ENCODE data around the gene SPRYD7.

DNA sequence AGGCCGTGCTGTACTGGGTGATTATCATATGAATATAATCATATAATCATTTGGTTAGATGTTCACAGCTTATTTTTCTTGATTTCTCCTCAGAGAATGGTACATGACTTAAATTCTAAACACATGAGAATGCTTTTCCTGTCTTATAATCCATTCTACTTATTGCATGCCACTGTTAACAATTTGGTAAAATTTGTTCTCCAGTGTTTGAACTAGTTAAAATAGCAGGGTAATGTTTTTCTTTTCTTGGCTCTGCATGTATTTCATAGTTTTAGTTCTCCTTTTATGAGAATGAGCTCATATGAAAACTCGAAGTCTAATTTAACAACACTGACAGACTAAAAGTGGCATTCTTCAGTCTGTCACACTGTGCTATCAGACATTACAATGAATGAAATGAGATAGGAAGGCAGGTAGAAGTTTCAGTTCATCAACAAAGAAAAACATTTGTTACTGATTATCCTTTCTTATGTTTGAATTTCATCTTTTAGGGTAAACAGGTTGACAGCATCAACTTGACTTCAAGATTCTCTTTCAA, 10.2 kb downstream of the SPRYD7 start:
- TF ChIP-seq, protein P1, sequence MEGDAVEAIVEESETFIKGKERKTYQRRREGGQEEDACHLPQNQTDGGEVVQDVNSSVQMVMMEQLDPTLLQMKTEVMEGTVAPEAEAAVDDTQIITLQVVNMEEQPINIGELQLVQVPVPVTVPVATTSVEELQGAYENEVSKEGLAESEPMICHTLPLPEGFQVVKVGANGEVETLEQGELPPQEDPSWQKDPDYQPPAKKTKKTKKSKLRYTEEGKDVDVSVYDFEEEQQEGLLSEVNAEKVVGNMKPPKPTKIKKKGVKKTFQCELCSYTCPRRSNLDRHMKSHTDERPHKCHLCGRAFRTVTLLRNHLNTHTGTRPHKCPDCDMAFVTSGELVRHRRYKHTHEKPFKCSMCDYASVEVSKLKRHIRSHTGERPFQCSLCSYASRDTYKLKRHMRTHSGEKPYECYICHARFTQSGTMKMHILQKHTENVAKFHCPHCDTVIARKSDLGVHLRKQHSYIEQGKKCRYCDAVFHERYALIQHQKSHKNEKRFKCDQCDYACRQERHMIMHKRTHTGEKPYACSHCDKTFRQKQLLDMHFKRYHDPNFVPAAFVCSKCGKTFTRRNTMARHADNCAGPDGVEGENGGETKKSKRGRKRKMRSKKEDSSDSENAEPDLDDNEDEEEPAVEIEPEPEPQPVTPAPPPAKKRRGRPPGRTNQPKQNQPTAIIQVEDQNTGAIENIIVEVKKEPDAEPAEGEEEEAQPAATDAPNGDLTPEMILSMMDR (IDR thresholded peaks at IDR 0.05): no peak
- TF ChIP-seq EP300 (IDR thresholded peaks at IDR 0.05; ENCODE audit: low read depth): no peak
- TF ChIP-seq POLR2A (IDR thresholded peaks at IDR 0.05): no peak
- TF ChIP-seq POLR2AphosphoS5 (IDR thresholded peaks at IDR 0.05): no peak
